Stromal cell of bone marrow (primary cell): ENCODE measurements around the gene GPNMB.
"Not testable (repeated sequence)": the region's sequence is repeated elsewhere in the genome, so short reads cannot be mapped to it uniquely, and the experiment has no call there.

ENCODE experiments used
- DNase-seq: peaks from one replicate; pipeline ENCODE4 v3.0.0-alpha.2; 2012; ENCODE audit warnings: low read depth

The GPNMB gene

GRCh38 chr7:23246555-23246954 lies at the start of gene GPNMB:
GPNMB (plus strand) TSS chr7:23246775; CDS start chr7:23246858, 83 bp downstream.
- peak; percentile 95 for DNase-seq

GRCh38 chr7:23197745-23198144 lies 48.8 kb upstream of the GPNMB start:
- DNase-seq, result not testable (repeated sequence)

GRCh38 chr7:23200331-23200730 lies 46.2 kb upstream of the GPNMB start:
- no peak for DNase-seq

GRCh38 chr7:23204241-23204640 lies 42.3 kb upstream of the GPNMB start:
- no peak for DNase-seq

GRCh38 chr7:23205577-23205908 lies 41.0 kb upstream of the GPNMB start:
- DNase-seq, result no peak

- DNase-seq, result no peak
Measured at GRCh38 chr7:23205909-23206767, 40.4 kb upstream of the GPNMB start.

GRCh38 chr7:23207021-23207420 lies 39.6 kb upstream of the GPNMB start:
- no peak for DNase-seq

GRCh38 chr7:23207884-23208283 lies 38.7 kb upstream of the GPNMB start:
- no peak for DNase-seq

GRCh38 chr7:23208316-23208715 lies 38.3 kb upstream of the GPNMB start:
- DNase-seq, result no peak

GRCh38 chr7:23210506-23210905 lies 36.1 kb upstream of the GPNMB start:
- DNase-seq, result no peak

- DNase-seq, result no peak
Measured at GRCh38 chr7:23211589-23211988, 35.0 kb upstream of the GPNMB start.

- no peak for DNase-seq
Measured at GRCh38 chr7:23212395-23212794, 34.2 kb upstream of the GPNMB start.

GRCh38 chr7:23212841-23213240 lies 33.7 kb upstream of the GPNMB start:
- DNase-seq, result no peak

- no peak for DNase-seq
Measured at GRCh38 chr7:23213755-23214154, 32.8 kb upstream of the GPNMB start.

- no peak for DNase-seq
Measured at GRCh38 chr7:23214423-23214822, 32.2 kb upstream of the GPNMB start.

GRCh38 chr7:23214938-23215337 lies 31.6 kb upstream of the GPNMB start:
- DNase-seq, result no peak

- DNase-seq, result no peak
Measured at GRCh38 chr7:23216021-23216420, 30.6 kb upstream of the GPNMB start.

GRCh38 chr7:23218196-23218595 lies 28.4 kb upstream of the GPNMB start:
- no peak for DNase-seq

- DNase-seq, result no peak
Measured at GRCh38 chr7:23220690-23221305, 25.8 kb upstream of the GPNMB start.

GRCh38 chr7:23222439-23223030 lies 24.0 kb upstream of the GPNMB start:
- DNase-seq, result no peak

GRCh38 chr7:23224364-23224763 lies 22.2 kb upstream of the GPNMB start:
- DNase-seq, result not testable (repeated sequence)

GRCh38 chr7:23226844-23227450 lies 19.6 kb upstream of the GPNMB start:
- DNase-seq, result no peak

GRCh38 chr7:23228412-23228811 lies 18.2 kb upstream of the GPNMB start:
- no peak for DNase-seq
